SK-N-SH treated with all-trans-retinoic acid at 6 μM for 48 hours (cell line): ENCODE measurements around the gene TAOK3.

Experiments used
- ATAC-seq: fragments of 200-7000 bp; cut with Tn5 transposase; 3 replicates; pipeline ENCODE4 v1.9.1; 2020; ENCODE audit warnings: mild to moderate bottlenecking, moderate library complexity
- ARNTL ChIP-seq: fragments of 450-650 bp; formaldehyde crosslinking; IDR thresholded peaks from 2 replicates; pipeline ENCODE4 v1.5.0; 2020; ENCODE audit warnings: low read depth, mild to moderate bottlenecking, moderate library complexity, borderline replicate concordance
- BACH2 ChIP-seq: fragments of 250-450 bp; sonication (Bioruptor Pico); IDR thresholded peaks from 2 replicates; pipeline ENCODE4 v1.9.0; 2021; ENCODE audit warnings: mild to moderate bottlenecking, borderline replicate concordance
- CREB5 ChIP-seq: fragments of 250-450 bp; sonication (Bioruptor Pico); IDR thresholded peaks from 2 replicates; pipeline ENCODE4 v1.5.1; 2020; ENCODE audit warnings: low read depth, mild to moderate bottlenecking, moderate library complexity
- CSDC2 ChIP-seq: fragments of 250-450 bp; sonication (Bioruptor Pico); IDR thresholded peaks from 2 replicates; pipeline ENCODE4 v1.5.0; 2020; ENCODE audit warnings: mild to moderate bottlenecking, moderate library complexity
- CSRNP3 ChIP-seq: fragments of 250-450 bp; sonication (Bioruptor Pico); IDR thresholded peaks from 2 replicates; pipeline ENCODE4 v1.5.1; 2021; ENCODE audit warnings: mild to moderate bottlenecking, moderate library complexity
- ESRRG ChIP-seq: fragments of 250-450 bp; sonication (Bioruptor Pico); IDR thresholded peaks from 2 replicates; pipeline ENCODE4 v1.6.1; 2021; ENCODE audit warnings: mild to moderate bottlenecking
- GLIS3 ChIP-seq: fragments of 250-450 bp; sonication (Bioruptor Pico); IDR thresholded peaks from 2 replicates; pipeline ENCODE4 v1.5.0; 2020; ENCODE audit warnings: mild to moderate bottlenecking, moderate library complexity
- ISL1 ChIP-seq: fragments of 250-450 bp; sonication (Bioruptor Pico); IDR thresholded peaks from 2 replicates; pipeline ENCODE4 v2.1.2; 2022; ENCODE audit warnings: mild to moderate bottlenecking, moderate library complexity
- OSR1 ChIP-seq: fragments of 250-450 bp; sonication (Bioruptor Pico); IDR thresholded peaks from 2 replicates; pipeline ENCODE4 v1.8.0; 2022; ENCODE audit warnings: moderate library complexity, mild to moderate bottlenecking, inconsistent platforms
- PATZ1 ChIP-seq: fragments of 250-450 bp; sonication (Bioruptor Pico); IDR thresholded peaks from 2 replicates; pipeline ENCODE4 v1.8.0; 2020; ENCODE audit warnings: mild to moderate bottlenecking, moderate library complexity, borderline replicate concordance
- POU6F1 ChIP-seq: fragments of 250-450 bp; sonication (Bioruptor Pico); IDR thresholded peaks from 2 replicates; pipeline ENCODE4 v1.8.0; 2021; ENCODE audit warnings: low read depth, mild to moderate bottlenecking, moderate library complexity, borderline replicate concordance
- PPARA ChIP-seq: fragments of 250-450 bp; sonication (Bioruptor Pico); IDR thresholded peaks from 2 replicates; pipeline ENCODE4 v1.5.0; 2020; ENCODE audit warnings: mild to moderate bottlenecking, borderline replicate concordance
- RARB ChIP-seq: fragments of 250-450 bp; sonication (Bioruptor Pico); IDR thresholded peaks from 2 replicates; pipeline ENCODE4 v1.8.0; 2021; ENCODE audit warnings: mild to moderate bottlenecking, moderate library complexity
- SNAI2 ChIP-seq: fragments of 250-450 bp; sonication (Bioruptor Pico); IDR thresholded peaks from 2 replicates; pipeline ENCODE4 v1.5.0; 2020; ENCODE audit warnings: mild to moderate bottlenecking, moderate library complexity
- TCF4 ChIP-seq: fragments of 250-450 bp; sonication (Bioruptor Pico); IDR thresholded peaks from 2 replicates; pipeline ENCODE4 v1.8.0; 2021; ENCODE audit warnings: mild to moderate bottlenecking, moderate library complexity, borderline replicate concordance
- TOX ChIP-seq: fragments of 250-450 bp; sonication (Bioruptor Pico); IDR thresholded peaks from 2 replicates; pipeline ENCODE4 v1.8.0; 2021; ENCODE audit warnings: mild to moderate bottlenecking, moderate library complexity, borderline replicate concordance
- TSHZ2 ChIP-seq: fragments of 250-450 bp; sonication (Bioruptor Pico); IDR thresholded peaks from 2 replicates; pipeline ENCODE4 v1.5.0; 2020; ENCODE audit warnings: mild to moderate bottlenecking, moderate library complexity
- ZC3H10 ChIP-seq: fragments of 250-450 bp; sonication (Bioruptor Pico); IDR thresholded peaks from 2 replicates; pipeline ENCODE4 v1.5.1; 2021; ENCODE audit warnings: mild to moderate bottlenecking, moderate library complexity
- ZFP3 ChIP-seq: fragments of 250-450 bp; sonication (Bioruptor Pico); IDR thresholded peaks from 2 replicates; pipeline ENCODE4 v1.5.0; 2020; ENCODE audit warnings: mild to moderate bottlenecking, moderate library complexity
- ZFP30 ChIP-seq: fragments of 450-650 bp; formaldehyde crosslinking; IDR thresholded peaks from 2 replicates; pipeline ENCODE4 v1.5.0; 2022; ENCODE audit warnings: mild to moderate bottlenecking, moderate library complexity
- ZNF8 ChIP-seq: fragments of 450-650 bp; formaldehyde crosslinking; IDR thresholded peaks from 2 replicates; pipeline ENCODE4 v1.5.0; 2020; ENCODE audit warnings: mild to moderate bottlenecking, moderate library complexity

Gene TAOK3

GRCh38 chr12:118290130-118290529 lies 82.6 kb downstream of the TAOK3 start:
- TF ChIP-seq ZFP3 (CRISPR knock-in tag) (no peak), POU6F1 (no peak), ZFP30 (CRISPR knock-in tag) (no peak), ARNTL (no peak)
- peak; percentile 98 for ATAC-seq

GRCh38 chr12:118288174-118288573 lies 84.5 kb downstream of the TAOK3 start:
- TF ChIP-seq ZFP30 (CRISPR knock-in tag), result no peak
- no peak for TF ChIP-seq TSHZ2 (CRISPR knock-in tag)
- TF ChIP-seq GLIS3, result no peak
- TF ChIP-seq ISL1 (CRISPR knock-in tag), result no peak
- no peak for TF ChIP-seq TCF4 (CRISPR knock-in tag)
- no peak for TF ChIP-seq CSDC2
- TF ChIP-seq POU6F1, result no peak
- TF ChIP-seq OSR1, result no peak
- no peak for TF ChIP-seq ESRRG (CRISPR knock-in tag)
- TF ChIP-seq BACH2 (CRISPR knock-in tag), result no peak
- no peak for TF ChIP-seq TOX (CRISPR knock-in tag)
- TF ChIP-seq ZC3H10 (CRISPR knock-in tag), result no peak
- no peak for TF ChIP-seq PATZ1 (CRISPR knock-in tag)
- no peak for TF ChIP-seq RARB
- no peak for TF ChIP-seq ZNF8 (CRISPR knock-in tag)
- TF ChIP-seq SNAI2, result no peak
- TF ChIP-seq PPARA (CRISPR knock-in tag), result no peak
- TF ChIP-seq CREB5 (CRISPR knock-in tag), result no peak
- TF ChIP-seq CSRNP3 (CRISPR knock-in tag), result no peak
- no peak for ATAC-seq

- no peak for TF ChIP-seq CSDC2
- no peak for TF ChIP-seq TOX (CRISPR knock-in tag)
- no peak for TF ChIP-seq ZNF8 (CRISPR knock-in tag)
- TF ChIP-seq TSHZ2 (CRISPR knock-in tag), result no peak
- no peak for TF ChIP-seq PPARA (CRISPR knock-in tag)
- ATAC-seq, result no peak
Observed at GRCh38 chr12:118287728-118288127, 85.0 kb downstream of the TAOK3 start.
